ENCODE results near the gene SERPINE2.
"Not testable (repeated sequence)": the region's sequence is repeated elsewhere in the genome, so short reads cannot be mapped to it uniquely, and the experiment has no call there.

SERPINE2 gene

GRCh38 chr2:224017957-224018356 lies 21.1 kb downstream of the SERPINE2 start:
- DNase-seq (ENCODE audit: low read depth in 3 of 3, low spot score in 1 of 3): no peak

DNA sequence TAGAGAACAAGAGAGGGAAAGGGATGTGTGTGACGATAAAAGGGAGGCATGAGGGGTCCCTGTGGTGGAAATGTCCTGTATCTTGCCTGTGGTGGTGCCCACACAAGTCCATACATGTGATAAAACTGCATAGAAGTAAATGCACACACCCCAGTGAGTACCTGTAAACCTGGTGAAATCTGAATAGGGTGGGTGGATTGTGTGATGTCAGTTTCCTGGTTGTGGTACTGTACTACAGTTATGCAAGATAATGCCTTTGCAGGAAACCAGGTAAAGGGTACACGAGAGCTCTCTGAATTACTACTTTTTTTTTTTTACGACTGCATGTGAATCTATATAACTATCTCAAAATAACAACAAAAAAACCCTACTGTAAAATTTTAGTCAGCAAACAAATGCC lies 22.1 kb downstream of the SERPINE2 start:
- no peak for DNase-seq (ENCODE audit: low read depth in 3 of 3, low spot score in 1 of 3)

GRCh38 chr2:224014336-224014735 lies 24.8 kb downstream of the SERPINE2 start:
- no peak for DNase-seq (ENCODE audit: low read depth in 3 of 3, low spot score in 1 of 3)

DNA sequence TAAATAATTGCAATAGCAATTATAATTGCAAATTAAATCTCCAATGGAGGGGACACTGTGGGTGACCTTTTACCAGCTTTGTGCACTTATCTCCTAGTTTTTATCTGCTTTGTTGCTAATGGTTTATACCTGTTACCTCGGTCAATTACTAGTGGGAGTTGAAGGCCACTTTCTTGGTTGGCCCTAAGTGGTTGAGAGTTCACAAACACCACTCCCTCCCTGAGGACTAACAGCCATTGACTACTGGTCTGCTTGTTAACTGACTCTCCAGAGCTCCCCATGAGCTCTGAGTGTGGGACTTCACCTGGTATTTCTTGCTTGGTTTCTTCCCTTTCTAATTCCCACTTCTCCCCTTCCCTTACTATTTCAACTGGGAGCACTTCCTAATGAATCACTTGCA lies 27.2 kb downstream of the SERPINE2 start:
- DNase-seq (ENCODE audit: low read depth in 3 of 3, low spot score in 1 of 3): no peak

GRCh38 chr2:224009605-224010315 lies 29.3 kb downstream of the SERPINE2 start:
- no peak for DNase-seq (ENCODE audit: low read depth in 3 of 3, low spot score in 1 of 3)

DNA sequence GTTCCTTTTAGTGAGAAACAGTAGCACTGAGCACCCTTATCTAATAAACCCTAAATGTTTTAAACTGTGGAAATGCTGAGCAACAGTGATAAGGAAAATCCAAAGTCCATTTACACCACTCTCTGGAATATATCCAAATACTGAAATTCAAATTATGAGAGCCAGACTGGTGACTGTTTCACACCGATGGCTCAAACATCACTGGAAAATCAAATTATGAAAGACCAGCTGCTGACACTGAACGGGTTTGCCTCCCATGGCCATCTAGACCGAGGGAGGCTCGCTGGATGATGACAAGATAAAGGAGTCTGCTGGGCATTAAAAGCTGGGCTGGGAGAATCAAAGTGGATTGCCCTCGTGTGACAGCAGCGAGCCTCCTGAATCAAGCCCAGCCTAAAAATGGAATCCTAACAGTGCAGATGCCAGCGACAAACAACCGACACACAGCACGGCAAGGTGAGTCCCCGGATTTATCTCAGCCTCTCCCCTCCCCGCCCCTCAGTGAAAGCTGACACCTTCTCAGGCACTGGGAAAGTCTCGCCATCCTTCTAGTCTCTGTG lies 30.3 kb downstream of the SERPINE2 start:
- no peak for DNase-seq (ENCODE audit: low read depth in 3 of 3, low spot score in 1 of 3)

GRCh38 chr2:224004105-224004695 lies 34.9 kb downstream of the SERPINE2 start:
- DNase-seq (ENCODE audit: low read depth in 3 of 3, low spot score in 1 of 3): no peak

- not testable (repeated sequence) for DNase-seq (ENCODE audit: low read depth in 3 of 3, low spot score in 1 of 3)
Measured at GRCh38 chr2:224000662-224001061, 38.4 kb downstream of the SERPINE2 start.

DNA sequence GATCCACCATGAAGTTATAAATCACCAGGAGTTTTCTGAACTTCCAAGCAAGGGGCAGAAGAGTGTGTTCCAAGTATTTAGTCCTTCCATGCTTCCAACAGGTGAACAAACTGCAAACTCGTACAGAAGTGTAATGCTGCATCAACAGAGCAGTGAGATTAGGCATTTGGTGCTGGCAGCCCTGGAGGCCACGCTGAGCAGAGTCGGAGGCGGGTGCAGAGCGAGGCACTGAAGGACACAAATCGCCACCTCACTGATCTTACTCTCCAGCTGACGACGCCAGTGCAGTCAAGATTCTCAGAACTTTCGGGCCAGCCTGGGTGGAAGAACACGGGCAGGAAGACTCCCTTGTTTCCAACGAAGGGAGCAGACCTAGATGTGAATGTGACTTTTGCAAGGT lies 39.2 kb downstream of the SERPINE2 start:
- DNase-seq (ENCODE audit: low read depth in 3 of 3, low spot score in 1 of 3): no peak

GRCh38 chr2:223998948-223999347 lies 40.1 kb downstream of the SERPINE2 start:
- DNase-seq (ENCODE audit: low read depth in 3 of 3, low spot score in 1 of 3): no peak

- DNase-seq (ENCODE audit: low read depth in 3 of 3, low spot score in 1 of 3): no peak
Measured at GRCh38 chr2:223997938-223998337, 41.1 kb downstream of the SERPINE2 start.

- DNase-seq (ENCODE audit: low read depth in 3 of 3, low spot score in 1 of 3): no peak
Measured at GRCh38 chr2:223996391-223996790, 42.7 kb downstream of the SERPINE2 start.

DNA sequence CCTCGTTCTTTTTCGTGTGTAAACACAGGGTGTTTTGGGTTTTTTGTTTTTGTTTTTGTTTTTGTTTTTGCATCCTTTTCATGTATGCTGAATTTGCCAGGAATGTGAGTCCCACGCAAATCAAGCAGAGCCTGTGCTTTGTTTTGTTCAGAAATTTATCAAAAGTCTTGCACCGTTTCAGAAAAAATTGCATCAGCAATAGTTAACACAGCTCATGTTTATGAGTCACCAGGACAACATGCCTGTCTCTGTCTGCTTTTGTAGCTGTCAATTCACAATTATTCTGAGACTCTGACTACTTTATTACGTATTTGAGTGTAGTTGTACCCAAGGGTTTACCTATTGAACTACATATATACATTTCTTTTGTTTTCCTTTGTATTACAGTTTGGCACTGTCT lies 43.5 kb downstream of the SERPINE2 start:
- no peak for DNase-seq (ENCODE audit: low read depth in 3 of 3, low spot score in 1 of 3)

GRCh38 chr2:223994562-223995162 lies 44.4 kb downstream of the SERPINE2 start:
- DNase-seq (ENCODE audit: low read depth in 3 of 3, low spot score in 1 of 3): no peak

GRCh38 chr2:223993634-223994232 lies 45.4 kb downstream of the SERPINE2 start:
- peak; percentile 21 to 24 (median 22) for DNase-seq (ENCODE audit: low read depth in 3 of 3, low spot score in 1 of 3)

- DNase-seq (ENCODE audit: low read depth in 3 of 3, low spot score in 1 of 3): no peak
Measured at GRCh38 chr2:223991611-223992010, 47.5 kb downstream of the SERPINE2 start.

- no peak for DNase-seq (ENCODE audit: low read depth in 3 of 3, low spot score in 1 of 3)
Measured at GRCh38 chr2:223989856-223990232, 49.2 kb downstream of the SERPINE2 start.

DNA sequence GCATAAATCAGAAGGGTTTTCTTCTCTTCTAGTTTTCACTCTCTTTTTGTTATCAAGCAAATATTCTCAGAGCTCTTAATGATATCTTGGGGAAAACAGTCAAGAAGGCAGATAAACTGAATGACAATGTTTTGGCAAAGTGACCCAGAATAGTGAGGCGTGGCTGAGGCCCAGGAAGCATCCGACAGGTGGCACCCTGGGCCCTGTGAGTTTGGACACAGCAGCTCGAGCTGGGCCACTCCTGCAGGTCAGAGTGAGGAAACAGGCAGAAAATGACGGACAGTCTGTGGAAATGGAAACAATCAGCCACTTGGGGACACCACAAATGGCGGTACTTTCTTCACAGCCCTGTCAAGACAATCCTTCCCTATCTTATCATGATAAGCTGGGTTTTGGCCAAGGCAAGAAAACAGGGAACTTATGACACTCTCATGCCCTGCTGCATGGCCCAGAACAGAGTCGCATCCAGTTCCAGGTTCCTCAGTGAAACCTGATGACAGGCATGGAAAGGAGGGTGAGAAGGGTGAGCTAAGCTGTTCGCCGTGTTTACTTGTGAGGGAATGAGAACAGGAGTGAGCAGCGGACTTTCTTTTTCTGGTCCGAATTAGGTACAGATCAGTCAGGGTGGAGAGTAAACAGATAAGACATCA lies 49.8 kb downstream of the SERPINE2 start:
- DNase-seq (ENCODE audit: low read depth in 3 of 3, low spot score in 1 of 3): no peak

DNA sequence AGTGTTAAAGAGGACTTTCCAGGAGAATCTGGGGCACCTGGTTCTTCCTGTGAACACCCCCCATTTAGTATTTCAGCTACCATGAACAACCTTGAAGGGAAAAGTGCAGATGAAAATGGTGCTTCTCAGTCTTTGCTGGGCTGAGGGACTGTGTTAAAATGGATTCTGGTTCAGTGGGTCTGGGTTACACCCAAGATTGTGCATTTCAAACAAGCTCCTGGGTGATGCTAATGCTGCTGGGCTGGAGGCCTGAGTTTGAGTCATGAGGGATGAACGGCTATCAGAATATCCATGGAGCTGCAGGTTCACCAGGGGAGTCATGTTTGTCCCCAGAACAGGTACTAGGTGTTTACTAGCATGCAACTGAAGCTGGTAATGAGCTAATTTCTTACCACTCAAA lies 57.8 kb downstream of the SERPINE2 start:
- DNase-seq (ENCODE audit: low read depth in 3 of 3, low spot score in 1 of 3): no peak

DNA sequence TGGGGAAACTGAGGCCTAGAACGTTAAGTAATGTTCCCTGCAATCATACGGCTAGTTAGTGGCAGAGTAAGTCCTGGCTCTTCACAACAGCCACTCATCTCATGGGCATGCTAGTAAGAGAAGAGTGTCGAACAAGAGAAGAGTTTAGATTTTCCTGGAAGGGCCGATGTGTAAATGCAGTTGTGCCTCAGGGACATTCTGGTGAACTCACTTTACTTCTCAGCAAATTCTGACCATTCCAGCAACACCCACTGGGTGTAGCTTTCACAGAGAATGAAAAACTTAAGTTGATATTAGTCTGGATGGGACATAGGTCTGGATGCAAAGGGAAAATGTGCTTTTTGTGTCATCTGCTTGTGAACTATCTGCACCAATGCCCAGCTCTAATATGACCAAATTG lies 58.3 kb downstream of the SERPINE2 start:
- no peak for DNase-seq (ENCODE audit: low read depth in 3 of 3, low spot score in 1 of 3)

DNA sequence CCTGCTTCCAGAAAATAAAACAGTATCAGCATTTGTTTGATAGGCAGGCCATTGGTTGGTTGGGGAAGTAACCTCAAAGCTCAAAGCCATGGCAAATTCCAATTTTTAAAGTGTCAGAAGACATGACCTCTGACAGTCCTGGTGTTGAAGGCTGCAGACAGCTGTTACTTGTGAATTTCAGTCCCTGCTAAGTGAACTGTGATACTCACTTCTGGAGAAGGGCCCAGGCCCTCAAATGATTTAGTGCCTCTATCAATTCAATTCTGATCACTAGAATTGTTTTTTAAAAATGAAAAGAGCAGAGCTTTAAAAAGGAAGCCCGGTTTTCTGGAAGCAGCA lies 58.7 kb downstream of the SERPINE2 start:
- no peak for DNase-seq (ENCODE audit: low read depth in 3 of 3, low spot score in 1 of 3)

All from stimulated activated CD4-positive, alpha-beta T cell treated with anti-CD3 and anti-CD28 coated beads, TNF-alpha, amount 100 ng/mL, for 1 hour (primary cell).